ENCODE results near the gene ARHGAP6.

GRCh38 chrX:11164433-11164832 lies 501.3 kb downstream of the ARHGAP6 start:
- no peak for TF ChIP-seq POLR2A (IDR thresholded peaks at IDR 0.05; ENCODE audit: borderline replicate concordance, extremely low read depth, insufficient read depth, insufficient read length)
- no peak for TF ChIP-seq EZH2 (IDR thresholded peaks at IDR 0.05)
- TF ChIP-seq, protein P1, sequence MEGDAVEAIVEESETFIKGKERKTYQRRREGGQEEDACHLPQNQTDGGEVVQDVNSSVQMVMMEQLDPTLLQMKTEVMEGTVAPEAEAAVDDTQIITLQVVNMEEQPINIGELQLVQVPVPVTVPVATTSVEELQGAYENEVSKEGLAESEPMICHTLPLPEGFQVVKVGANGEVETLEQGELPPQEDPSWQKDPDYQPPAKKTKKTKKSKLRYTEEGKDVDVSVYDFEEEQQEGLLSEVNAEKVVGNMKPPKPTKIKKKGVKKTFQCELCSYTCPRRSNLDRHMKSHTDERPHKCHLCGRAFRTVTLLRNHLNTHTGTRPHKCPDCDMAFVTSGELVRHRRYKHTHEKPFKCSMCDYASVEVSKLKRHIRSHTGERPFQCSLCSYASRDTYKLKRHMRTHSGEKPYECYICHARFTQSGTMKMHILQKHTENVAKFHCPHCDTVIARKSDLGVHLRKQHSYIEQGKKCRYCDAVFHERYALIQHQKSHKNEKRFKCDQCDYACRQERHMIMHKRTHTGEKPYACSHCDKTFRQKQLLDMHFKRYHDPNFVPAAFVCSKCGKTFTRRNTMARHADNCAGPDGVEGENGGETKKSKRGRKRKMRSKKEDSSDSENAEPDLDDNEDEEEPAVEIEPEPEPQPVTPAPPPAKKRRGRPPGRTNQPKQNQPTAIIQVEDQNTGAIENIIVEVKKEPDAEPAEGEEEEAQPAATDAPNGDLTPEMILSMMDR (IDR thresholded peaks at IDR 0.05 in 2 of 3, conservative IDR thresholded peaks at IDR 0.05 in 1 of 3; ENCODE audit: borderline replicate concordance in 1 of 3, insufficient read depth in 1 of 3, low read depth in 2 of 3, low read length in 2 of 3) = no peak
- TF ChIP-seq EZH2phosphoT487 (IDR thresholded peaks at IDR 0.05; ENCODE audit: borderline replicate concordance) = no peak
- TF ChIP-seq YY1 (IDR thresholded peaks at IDR 0.05; ENCODE audit: extremely low read depth, insufficient replicate concordance, low read depth, low read length) = no peak
- TF ChIP-seq EGR1 (IDR thresholded peaks at IDR 0.05; ENCODE audit: low read depth) = no peak
- TF ChIP-seq CEBPB (IDR thresholded peaks at IDR 0.05; ENCODE audit: low read depth) = no peak
- TF ChIP-seq POLR2AphosphoS5 (IDR thresholded peaks at IDR 0.05; ENCODE audit: low read depth, low read length) = no peak
- no peak for TF ChIP-seq TCF7L2 (IDR thresholded peaks at IDR 0.05; ENCODE audit: borderline replicate concordance, extremely low read depth, insufficient read depth, insufficient read length)

All from HCT116 (cell line).